Stimulated activated CD4-positive, alpha-beta T cell treated with anti-CD3 and anti-CD28 coated beads, Interleukin-4, amount 100 ng/mL, for 4 hours (primary cell): Measurements from ENCODE around the gene SLC39A8.

ENCODE experiments used
- DNase-seq, 2 experiments: peaks; one replicate each; pipeline ENCODE4 v3.0.0-alpha.2; 2020

Gene SLC39A8

GRCh38 chr4:102219129-102219528 lies 126.2 kb downstream of the SLC39A8 start:
- DNase-seq: no peak

- DNase-seq: no peak
Measured at GRCh38 chr4:102218656-102219055, 126.6 kb downstream of the SLC39A8 start.

GRCh38 chr4:102217775-102218355 lies 127.4 kb downstream of the SLC39A8 start:
- no peak for DNase-seq

- no peak for DNase-seq
Measured at GRCh38 chr4:102217345-102217744, 127.9 kb downstream of the SLC39A8 start.

GRCh38 chr4:102216666-102217065 lies 128.6 kb downstream of the SLC39A8 start:
- DNase-seq: no peak

GRCh38 chr4:102213031-102213430 lies 132.3 kb downstream of the SLC39A8 start:
- DNase-seq: no peak
